ENCODE measurements around the gene SCAF8. TPM values are rescaled to one million over a fixed set of nuclear protein-coding genes. Genes with fewer than 3 reads are reported as not detected.
A peak's percentile ranks its signal among the peaks of the same experiment; 100 is the strongest.

Gene SCAF8
- total and polyA plus RNA-seq, 9 of the 15 experiments (the other 6 are each of a cell fraction or from before 2014, with no cell fraction given): 10.5 to 46.6 (median 23.2) TPM

- H4K20me1 ChIP-seq (replicated peaks; ENCODE audit: control insufficient read depth, insufficient read depth, low read length): peaks cover 29% of the 10 kb centered on the region; the same call in 1 of the 2 replicates
- intact Hi-C loops (cut with micrococcal nuclease): no loop called here
- WGBS (ENCODE audit: insufficient coverage, low coverage, missing lambda C conversion rate): 65% methylated on average over 3 of the region's 3 CpGs
- peaks cover 100% of the 10 kb centered on the region for H3K79me2 ChIP-seq (ENCODE audit: control insufficient read depth, insufficient read depth, low read length)
- BruUV-seq (replicated peaks): no TSS peak
- ATAC-seq: no peak; the same call in 1 of the 3 replicates
- no peak overlapping the region for H3K27ac ChIP-seq (ENCODE audit: extremely low read depth, low read depth, low read length)
- ChIA-PET POLR2A (interaction anchor here (1.2 kb wide), 1 partner anchor 12 kb away, joined by 5 read pairs; no protein-coding TSS in a partner anchor), CTCF (ENCODE audit: low intra/inter-chr PET ratio) (no interaction called here)
- no peaks in the 10 kb centered on the region for H3K9me3 ChIP-seq (replicated peaks; ENCODE audit: control insufficient read depth, insufficient read depth, low read depth, low read length)
- H3K4me1 ChIP-seq (replicated peaks in 1 of 2; ENCODE audit: control insufficient read depth in 2 of 2, insufficient read depth in 2 of 2, low read length in 2 of 2): peaks cover 0 to 2% of the 10 kb centered on the region in 2 experiments; a peak in 2 of 5 replicates
- in situ Hi-C loops (cut with MboI): no loop called here
- H3K36me3 ChIP-seq (ENCODE audit: control insufficient read depth, insufficient read depth, low read length): peaks cover 12% of the 10 kb centered on the region; the same call in 1 of the 3 replicates
- TF ChIP-seq CHCHD3 (CRISPR knock-in tag; IDR thresholded peaks at IDR 0.05): no peak
- peak; percentile 7; the same call in 1 of the 2 replicates for TF ChIP-seq NFIC (IDR thresholded peaks at IDR 0.05)
- no peak overlapping the region for H3K4me2 ChIP-seq (ENCODE audit: insufficient read depth, low read length)
- no peak for FAIRE-seq
- H3K9me1 ChIP-seq (ENCODE audit: control insufficient read depth, insufficient read depth, low read length): peaks cover 3% of the 10 kb centered on the region
- DNase-seq (ENCODE audit: extremely low read depth in 1 of 4, low spot score in 3 of 4): no peak
- no peak overlapping the region for H3K4me3 ChIP-seq
- H2AFZ ChIP-seq (ENCODE audit: low read depth, low read length): no peak overlapping the region
- no peaks in the 10 kb centered on the region for H3K27me3 ChIP-seq (ENCODE audit: control insufficient read depth in 2 of 2, insufficient read depth in 2 of 2, low read length in 2 of 2)
- H3K9ac ChIP-seq (ENCODE audit: insufficient read depth in 1 of 2, low read depth in 2 of 2, low read length in 2 of 2): no peak overlapping the region
Measured at GRCh38 chr6:154767003-154767723, 33.9 kb downstream of the SCAF8 start.

DNA sequence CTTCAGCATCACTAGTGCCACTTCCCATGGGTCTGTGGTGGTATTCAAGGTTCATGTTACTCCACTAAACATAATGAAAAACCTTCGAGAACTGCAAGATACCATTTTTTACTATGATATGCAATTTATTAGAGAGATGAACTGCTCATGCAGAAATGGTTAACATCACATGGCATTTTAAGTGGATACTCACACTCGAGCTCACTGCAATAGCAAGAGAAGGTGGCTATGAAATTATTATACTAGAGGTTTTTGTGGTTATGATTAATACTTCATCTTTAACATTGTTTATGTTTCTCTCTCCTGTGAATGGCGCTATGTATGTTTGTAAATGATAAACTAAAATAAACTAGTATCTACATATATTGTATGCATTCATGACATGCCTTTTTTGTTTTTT lies 35.1 kb downstream of the SCAF8 start:
- Histone ChIP-seq H3K4me1 (replicated peaks in 1 of 2; ENCODE audit: control insufficient read depth in 2 of 2, insufficient read depth in 2 of 2, low read length in 2 of 2) (no peaks in the 10 kb centered on the region; a peak in 1 of 5 replicates), H3K9ac (ENCODE audit: insufficient read depth in 1 of 2, low read depth in 2 of 2, low read length in 2 of 2) (no peak overlapping the region), H3K9me1 (ENCODE audit: control insufficient read depth, insufficient read depth, low read length) (peaks cover 3% of the 10 kb centered on the region), H3K79me2 (ENCODE audit: control insufficient read depth, insufficient read depth, low read length) (peaks cover 100% of the 10 kb centered on the region), H3K4me2 (ENCODE audit: insufficient read depth, low read length) (no peak overlapping the region), H3K9me3 (replicated peaks; ENCODE audit: control insufficient read depth, insufficient read depth, low read depth, low read length) (no peaks in the 10 kb centered on the region), H3K27ac (ENCODE audit: extremely low read depth, low read depth, low read length) (no peak overlapping the region), H3K36me3 (ENCODE audit: control insufficient read depth, insufficient read depth, low read length) (peaks cover 16% of the 10 kb centered on the region; the same call in 1 of the 3 replicates), H2AFZ (ENCODE audit: low read depth, low read length) (no peak overlapping the region), H4K20me1 (replicated peaks; ENCODE audit: control insufficient read depth, insufficient read depth, low read length) (peaks cover 24% of the 10 kb centered on the region; the same call in 1 of the 2 replicates), H3K4me3 (no peak overlapping the region), H3K27me3 (ENCODE audit: control insufficient read depth in 2 of 2, insufficient read depth in 2 of 2, low read length in 2 of 2) (no peaks in the 10 kb centered on the region)
- in situ Hi-C loops (cut with MboI): no loop called here
- 88% methylated on average over 3 of the region's 3 CpGs for WGBS (ENCODE audit: insufficient coverage, low coverage, missing lambda C conversion rate)
- intact Hi-C loops (cut with micrococcal nuclease): no loop called here
- ATAC-seq (no peak), FAIRE-seq (no peak), DNase-seq (ENCODE audit: extremely low read depth in 1 of 4, low spot score in 3 of 4) (no peak)
- ChIA-PET POLR2A (interaction anchor here (0.6 to 1.2 kb wide), 3 partner anchors 13 to 658 kb away, joined by 3 to 5 read pairs (median 3); no protein-coding TSS in a partner anchor), CTCF (ENCODE audit: low intra/inter-chr PET ratio) (no interaction called here)
- BruUV-seq (replicated peaks): no TSS peak
- TF ChIP-seq, protein P1, sequence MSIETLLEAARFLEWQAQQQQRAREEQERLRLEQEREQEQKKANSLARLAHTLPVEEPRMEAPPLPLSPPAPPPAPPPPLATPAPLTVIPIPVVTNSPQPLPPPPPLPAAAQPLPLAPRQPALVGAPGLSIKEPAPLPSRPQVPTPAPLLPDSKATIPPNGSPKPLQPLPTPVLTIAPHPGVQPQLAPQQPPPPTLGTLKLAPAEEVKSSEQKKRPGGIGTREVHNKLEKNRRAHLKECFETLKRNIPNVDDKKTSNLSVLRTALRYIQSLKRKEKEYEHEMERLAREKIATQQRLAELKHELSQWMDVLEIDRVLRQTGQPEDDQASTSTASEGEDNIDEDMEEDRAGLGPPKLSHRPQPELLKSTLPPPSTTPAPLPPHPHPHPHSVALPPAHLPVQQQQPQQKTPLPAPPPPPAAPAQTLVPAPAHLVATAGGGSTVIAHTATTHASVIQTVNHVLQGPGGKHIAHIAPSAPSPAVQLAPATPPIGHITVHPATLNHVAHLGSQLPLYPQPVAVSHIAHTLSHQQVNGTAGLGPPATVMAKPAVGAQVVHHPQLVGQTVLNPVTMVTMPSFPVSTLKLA (conservative IDR thresholded peaks at IDR 0.05): no peak
- TF ChIP-seq RBM15 (IDR thresholded peaks at IDR 0.05; ENCODE audit: insufficient read depth, low read length): no peak
- TF ChIP-seq, protein P2, sequence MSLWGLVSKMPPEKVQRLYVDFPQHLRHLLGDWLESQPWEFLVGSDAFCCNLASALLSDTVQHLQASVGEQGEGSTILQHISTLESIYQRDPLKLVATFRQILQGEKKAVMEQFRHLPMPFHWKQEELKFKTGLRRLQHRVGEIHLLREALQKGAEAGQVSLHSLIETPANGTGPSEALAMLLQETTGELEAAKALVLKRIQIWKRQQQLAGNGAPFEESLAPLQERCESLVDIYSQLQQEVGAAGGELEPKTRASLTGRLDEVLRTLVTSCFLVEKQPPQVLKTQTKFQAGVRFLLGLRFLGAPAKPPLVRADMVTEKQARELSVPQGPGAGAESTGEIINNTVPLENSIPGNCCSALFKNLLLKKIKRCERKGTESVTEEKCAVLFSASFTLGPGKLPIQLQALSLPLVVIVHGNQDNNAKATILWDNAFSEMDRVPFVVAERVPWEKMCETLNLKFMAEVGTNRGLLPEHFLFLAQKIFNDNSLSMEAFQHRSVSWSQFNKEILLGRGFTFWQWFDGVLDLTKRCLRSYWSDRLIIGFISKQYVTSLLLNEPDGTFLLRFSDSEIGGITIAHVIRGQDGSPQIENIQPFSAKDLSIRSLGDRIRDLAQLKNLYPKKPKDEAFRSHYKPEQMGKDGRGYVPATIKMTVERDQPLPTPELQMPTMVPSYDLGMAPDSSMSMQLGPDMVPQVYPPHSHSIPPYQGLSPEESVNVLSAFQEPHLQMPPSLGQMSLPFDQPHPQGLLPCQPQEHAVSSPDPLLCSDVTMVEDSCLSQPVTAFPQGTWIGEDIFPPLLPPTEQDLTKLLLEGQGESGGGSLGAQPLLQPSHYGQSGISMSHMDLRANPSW (CRISPR knock-in tag; IDR thresholded peaks at IDR 0.05): no peak
- no peak for TF ChIP-seq PHF21A (IDR thresholded peaks at IDR 0.05; ENCODE audit: borderline replicate concordance, low read depth)
- TF ChIP-seq HINFP (tag; conservative IDR thresholded peaks at IDR 0.05; ENCODE audit: low read depth): no peak
- no peak for TF ChIP-seq MTA1 (IDR thresholded peaks at IDR 0.05; ENCODE audit: borderline replicate concordance)

All from K562 (cell line).